Stimulated activated effector memory CD8-positive, alpha-beta T cell treated with anti-CD3 and anti-CD28 coated beads, Interleukin-12 subunit alpha, Interleukin-12 subunit beta, amount 100 ng/mL, for 72 hours (primary cell): ENCODE results near the gene SKAP1.
A peak's percentile ranks its signal among the peaks of the same experiment; 100 is the strongest.
"Not testable (repeated sequence)": the region's sequence is repeated elsewhere in the genome, so short reads cannot be mapped to it uniquely, and the experiment has no call there.

Experiments
- ATAC-seq: fragments of 150-1000 bp; cut with Tn5 transposase; 2 replicates; pipeline ENCODE4 v1.10.0; 2021
- DNase-seq, 2 donors: peaks; one replicate each; pipeline ENCODE4 v3.0.0; 2021 to 2022; ENCODE audit warnings: low spot score in 2 of 2
- H3K27ac Mint-ChIP-seq: one replicate; pipeline ENCODE4 v1.8.0; 2022; ENCODE audit warnings: mild to moderate bottlenecking, mixed read lengths
- H3K36me3 Mint-ChIP-seq: one replicate; pipeline ENCODE4 v1.8.0; 2022; ENCODE audit warnings: mild to moderate bottlenecking, mixed read lengths
- H3K4me1 Mint-ChIP-seq: one replicate; pipeline ENCODE4 v1.8.0; 2022; ENCODE audit warnings: mixed read lengths
- H3K4me3 Mint-ChIP-seq: one replicate; pipeline ENCODE4 v1.8.0; 2022; ENCODE audit warnings: mild to moderate bottlenecking, mixed read lengths
- H3K9me3 Mint-ChIP-seq: one replicate; pipeline ENCODE4 v1.8.0; 2022; ENCODE audit warnings: mixed read lengths

Gene SKAP1

GRCh38 chr17:48439110-48439850 is 9.3 kb upstream of the SKAP1 start:
- ATAC-seq, result peak; percentile 73
- Mint-ChIP-seq H3K4me3 (peak overlapping the region; percentile 59), H3K36me3 (no peaks in the 10 kb centered on the region), H3K4me1 (peaks cover 76% of the 10 kb centered on the region), H3K27ac (peak overlapping the region; percentile 83), H3K9me3 (peaks cover 11% of the 10 kb centered on the region)
- DNase-seq, result no peak

- ATAC-seq (no peak), DNase-seq (no peak)
- Mint-ChIP-seq H3K9me3 (peaks cover 11% of the 10 kb centered on the region), H3K4me1 (peaks cover 74% of the 10 kb centered on the region), H3K27ac (peak overlapping the region; percentile 38), H3K4me3 (peak overlapping the region; percentile 59), H3K36me3 (no peaks in the 10 kb centered on the region)
Observed at GRCh38 chr17:48438516-48439061, 8.6 kb upstream of the SKAP1 start.

- peaks cover 64% of the 10 kb centered on the region for H3K4me1 Mint-ChIP-seq
- DNase-seq, result no peak
- H3K9me3 Mint-ChIP-seq, result peaks cover 3% of the 10 kb centered on the region
- H3K27ac Mint-ChIP-seq, result no peak overlapping the region
- peaks cover 10% of the 10 kb centered on the region for H3K36me3 Mint-ChIP-seq
- no peak for ATAC-seq
- no peak overlapping the region for H3K4me3 Mint-ChIP-seq
Observed at GRCh38 chr17:48433896-48434295, 3.9 kb upstream of the SKAP1 start.

- no peak overlapping the region for H3K27ac Mint-ChIP-seq
Observed at GRCh38 chr17:48432820-48433775, 3.1 kb upstream of the SKAP1 start.

GRCh38 chr17:48429156-48429555 is 858 bp downstream of the SKAP1 start:
- Mint-ChIP-seq H3K27ac (peak overlapping the region; percentile 99), H3K4me1 (peaks cover 69% of the 10 kb centered on the region), H3K36me3 (peaks cover 41% of the 10 kb centered on the region), H3K9me3 (no peaks in the 10 kb centered on the region), H3K4me3 (peak overlapping the region; percentile 100)
- DNase-seq, result peak in 1 of 2 donors; percentile 74
- peak; percentile 57 for ATAC-seq

More at GRCh38 chr17:48432820-48433775, 3.1 kb upstream of the SKAP1 start:
- Mint-ChIP-seq H3K4me1 (peaks cover 64% of the 10 kb centered on the region), H3K36me3 (peaks cover 14% of the 10 kb centered on the region), H3K9me3 (peaks cover 3% of the 10 kb centered on the region), H3K4me3 (no peak overlapping the region)
- no peak for DNase-seq
- ATAC-seq, result no peak

GRCh38 chr17:48427598-48427997 is 2.4 kb downstream of the SKAP1 start:
- H3K36me3 Mint-ChIP-seq, result peaks cover 43% of the 10 kb centered on the region
- H3K4me3 Mint-ChIP-seq, result peak overlapping the region; percentile 100
- peak; percentile 30 to 78 for DNase-seq

GRCh38 chr17:48426761-48427500 is 3.1 kb downstream of the SKAP1 start:
- no peaks in the 10 kb centered on the region for H3K9me3 Mint-ChIP-seq
- peak overlapping the region; percentile 99 for H3K27ac Mint-ChIP-seq
- H3K36me3 Mint-ChIP-seq, result peaks cover 46% of the 10 kb centered on the region
- peaks cover 73% of the 10 kb centered on the region for H3K4me1 Mint-ChIP-seq
- ATAC-seq (no peak), DNase-seq (no peak)
- peak overlapping the region; percentile 100 for H3K4me3 Mint-ChIP-seq

More at GRCh38 chr17:48427598-48427997, 2.4 kb downstream of the SKAP1 start:
- peak overlapping the region; percentile 99 for H3K27ac Mint-ChIP-seq
- no peaks in the 10 kb centered on the region for H3K9me3 Mint-ChIP-seq
- peak; percentile 88 for ATAC-seq
- H3K4me1 Mint-ChIP-seq, result peaks cover 70% of the 10 kb centered on the region

GRCh38 chr17:48426019-48426665 is 3.9 kb downstream of the SKAP1 start:
- Mint-ChIP-seq H3K4me1 (peaks cover 70% of the 10 kb centered on the region), H3K36me3 (peaks cover 51% of the 10 kb centered on the region)

GRCh38 chr17:48422060-48422459 is 8.0 kb downstream of the SKAP1 start:
- not testable (repeated sequence) for DNase-seq, H3K9me3 Mint-ChIP-seq, ATAC-seq, H3K4me3 Mint-ChIP-seq
- Mint-ChIP-seq H3K36me3 (peaks cover 40% of the 10 kb centered on the region), H3K27ac (peak overlapping the region; percentile 43), H3K4me1 (peaks cover 49% of the 10 kb centered on the region)

More at GRCh38 chr17:48426019-48426665, 3.9 kb downstream of the SKAP1 start:
- peak overlapping the region; percentile 100 for H3K4me3 Mint-ChIP-seq
- peak in 1 of 2 donors; percentile 41 for DNase-seq
- peak overlapping the region; percentile 99 for H3K27ac Mint-ChIP-seq
- H3K9me3 Mint-ChIP-seq, result no peaks in the 10 kb centered on the region
- no peak for ATAC-seq

- ATAC-seq, result no peak
- Mint-ChIP-seq H3K36me3 (peaks cover 36% of the 10 kb centered on the region), H3K9me3 (no peaks in the 10 kb centered on the region), H3K27ac (peak overlapping the region; percentile 26), H3K4me3 (no peak overlapping the region), H3K4me1 (peaks cover 48% of the 10 kb centered on the region)
- peak in 1 of 2 donors; percentile 46 for DNase-seq
Observed at GRCh38 chr17:48420823-48421222, 9.2 kb downstream of the SKAP1 start.

- Mint-ChIP-seq H3K4me3 (peak overlapping the region; percentile 35), H3K27ac (peak overlapping the region; percentile 64), H3K9me3 (no peaks in the 10 kb centered on the region), H3K36me3 (peaks cover 25% of the 10 kb centered on the region), H3K4me1 (peaks cover 73% of the 10 kb centered on the region)
- DNase-seq (no peak), ATAC-seq (peak; percentile 63)
Observed at GRCh38 chr17:48416971-48417370, 13.0 kb downstream of the SKAP1 start.

GRCh38 chr17:48413613-48414405 is 16.2 kb downstream of the SKAP1 start:
- peak overlapping the region; percentile 29 for H3K27ac Mint-ChIP-seq

GRCh38 chr17:48412841-48413240 is 17.2 kb downstream of the SKAP1 start:
- Mint-ChIP-seq H3K4me3 (peak overlapping the region; percentile 18), H3K4me1 (peaks cover 71% of the 10 kb centered on the region), H3K9me3 (no peaks in the 10 kb centered on the region), H3K36me3 (peaks cover 48% of the 10 kb centered on the region), H3K27ac (peak overlapping the region; percentile 29)
- ATAC-seq (peak; percentile 88), DNase-seq (no peak)

More at GRCh38 chr17:48413613-48414405, 16.2 kb downstream of the SKAP1 start:
- H3K4me1 Mint-ChIP-seq, result peaks cover 74% of the 10 kb centered on the region
- no peak for DNase-seq
- peak overlapping the region; percentile 18 for H3K4me3 Mint-ChIP-seq
- H3K36me3 Mint-ChIP-seq, result peaks cover 41% of the 10 kb centered on the region
- H3K9me3 Mint-ChIP-seq, result no peaks in the 10 kb centered on the region
- ATAC-seq, result peak; percentile 59
